DMS153 (cell line): ENCODE results near the gene NELL1.

Experiments used
- DNase-seq: peaks from one replicate; lab custom pipeline; 2025; lab: John Stamatoyannopoulos, UW

The NELL1 gene

GRCh38 chr11:20964985-20965384 is 295.6 kb downstream of the NELL1 start:
- no peak for DNase-seq

- no peak for DNase-seq
Measured at GRCh38 chr11:20966489-20966888, 297.1 kb downstream of the NELL1 start.

DNA sequence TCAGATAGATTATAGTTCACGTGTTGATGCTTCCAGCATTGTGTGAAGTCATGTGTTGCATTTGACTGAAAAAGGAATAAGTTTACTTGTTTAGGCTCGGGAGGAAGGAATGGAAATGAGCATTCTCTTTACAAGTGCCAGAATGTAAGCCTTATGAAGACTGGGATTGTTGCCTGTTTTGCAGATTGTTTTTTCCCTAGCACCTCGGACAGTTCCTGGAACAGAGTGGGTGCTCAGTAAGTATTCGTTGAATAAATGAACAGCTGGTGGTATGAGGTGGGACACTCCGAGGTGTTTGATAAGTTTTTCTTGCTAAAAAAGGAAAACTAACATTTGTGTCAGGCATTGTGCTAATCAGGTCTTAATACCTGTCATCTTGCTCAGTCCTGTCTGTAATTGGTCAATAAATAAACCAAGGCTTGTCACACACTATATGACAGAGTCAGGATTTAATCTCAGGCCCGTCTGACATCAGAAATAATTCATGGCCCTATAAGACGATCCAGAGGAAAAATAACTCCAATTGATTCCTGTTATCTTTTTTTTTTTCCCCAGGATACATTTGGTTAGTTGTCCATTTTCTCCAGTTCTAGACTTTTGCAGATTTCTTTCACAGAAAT is 304.7 kb downstream of the NELL1 start:
- DNase-seq, result no peak

GRCh38 chr11:20980736-20981135 is 311.4 kb downstream of the NELL1 start:
- DNase-seq, result no peak

GRCh38 chr11:20990447-20990846 is 321.1 kb downstream of the NELL1 start:
- DNase-seq, result no peak

DNA sequence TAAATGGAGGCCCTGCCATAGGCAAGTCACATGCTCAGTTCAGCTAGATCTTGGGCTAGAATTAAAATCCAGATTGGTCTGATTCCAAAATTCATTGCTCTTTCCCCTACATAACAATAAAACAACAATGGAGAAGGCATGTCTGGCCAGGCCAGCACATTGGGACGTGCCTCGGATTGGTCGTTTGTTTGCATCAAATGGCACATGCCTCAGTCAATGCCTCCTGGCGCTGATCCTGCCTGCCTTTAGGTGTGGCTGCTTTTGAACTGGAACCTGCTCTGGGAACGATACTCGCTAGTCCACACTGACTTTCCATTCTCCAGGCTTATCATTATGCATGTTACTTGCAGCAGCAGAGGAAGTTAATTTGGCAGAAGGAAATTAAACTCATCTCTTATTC is 322.1 kb downstream of the NELL1 start:
- DNase-seq, result no peak

- DNase-seq, result no peak
Measured at GRCh38 chr11:21007297-21007696, 337.9 kb downstream of the NELL1 start.

DNA sequence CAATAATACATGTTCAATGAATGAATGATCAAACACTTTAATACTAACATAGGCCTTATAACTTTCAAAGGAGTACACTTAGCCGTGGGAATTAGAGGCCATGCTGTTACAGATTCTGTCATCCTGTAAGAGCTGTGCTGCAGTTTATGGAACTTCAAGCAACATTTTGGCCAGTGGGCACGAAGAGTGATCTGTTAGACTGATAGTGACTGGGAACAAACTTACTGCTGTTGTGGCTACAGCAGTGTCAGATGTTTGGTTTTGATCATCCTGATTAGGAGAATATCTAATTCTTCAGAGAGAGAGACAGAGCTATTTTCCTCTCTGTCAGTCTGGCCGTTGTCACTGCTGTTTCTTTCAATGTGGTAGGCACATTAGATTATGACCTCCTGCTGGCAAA is 348.9 kb downstream of the NELL1 start:
- no peak for DNase-seq

- no peak for DNase-seq
Measured at GRCh38 chr11:21026685-21027084, 357.3 kb downstream of the NELL1 start.

- no peak for DNase-seq
Measured at GRCh38 chr11:21037850-21038249, 368.5 kb downstream of the NELL1 start.

- no peak for DNase-seq
Measured at GRCh38 chr11:21038801-21039200, 369.4 kb downstream of the NELL1 start.

GRCh38 chr11:21040630-21041029 is 371.2 kb downstream of the NELL1 start:
- DNase-seq, result no peak

GRCh38 chr11:21048626-21049025 is 379.2 kb downstream of the NELL1 start:
- DNase-seq, result no peak

DNA sequence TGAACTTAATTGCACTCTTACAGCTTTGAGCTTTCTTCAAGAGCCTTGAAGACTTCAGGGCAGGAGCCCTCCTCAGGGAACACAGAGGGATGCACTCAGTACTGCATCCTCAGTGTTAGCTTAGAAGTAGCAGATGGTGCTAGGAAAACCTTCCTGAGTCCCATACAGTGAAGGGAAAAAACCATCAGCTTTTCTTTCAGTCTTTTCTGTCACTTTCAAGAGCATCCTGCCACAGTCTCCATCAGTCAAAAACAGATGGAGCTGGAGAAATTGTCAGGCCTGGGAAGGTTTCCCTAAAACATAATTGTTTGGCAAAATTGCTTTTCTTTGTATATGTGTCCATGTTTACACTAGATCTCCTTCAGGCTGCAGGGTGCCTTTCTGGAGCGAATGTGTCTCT is 384.1 kb downstream of the NELL1 start:
- DNase-seq, result no peak

GRCh38 chr11:21056644-21057043 is 387.3 kb downstream of the NELL1 start:
- DNase-seq, result no peak

DNA sequence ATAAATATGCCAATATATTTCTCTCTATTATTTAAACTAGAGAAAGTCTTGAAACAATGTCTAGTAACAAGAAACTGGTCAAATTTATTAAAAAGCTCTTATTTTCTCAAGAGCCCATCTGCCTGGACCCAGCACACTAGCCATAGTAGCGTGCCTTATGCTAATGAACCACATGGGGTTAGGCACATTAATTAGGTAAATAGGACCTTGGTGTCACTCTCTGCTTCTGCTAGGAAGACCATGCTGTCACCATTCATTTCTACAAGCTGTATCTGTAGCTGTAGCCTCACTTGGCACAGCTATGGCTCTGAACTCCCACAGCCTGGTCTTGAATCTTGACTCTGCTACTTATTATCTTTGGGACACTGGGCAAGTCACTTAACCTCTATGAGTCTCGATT is 390.5 kb downstream of the NELL1 start:
- DNase-seq, result no peak

GRCh38 chr11:21066030-21066429 is 396.6 kb downstream of the NELL1 start:
- DNase-seq, result no peak

GRCh38 chr11:21068886-21069285 is 399.5 kb downstream of the NELL1 start:
- DNase-seq, result no peak

GRCh38 chr11:21069909-21070308 is 400.5 kb downstream of the NELL1 start:
- DNase-seq, result no peak

GRCh38 chr11:21072558-21072957 is 403.2 kb downstream of the NELL1 start:
- DNase-seq, result no peak

GRCh38 chr11:21082853-21083252 is 413.5 kb downstream of the NELL1 start:
- DNase-seq, result no peak

DNA sequence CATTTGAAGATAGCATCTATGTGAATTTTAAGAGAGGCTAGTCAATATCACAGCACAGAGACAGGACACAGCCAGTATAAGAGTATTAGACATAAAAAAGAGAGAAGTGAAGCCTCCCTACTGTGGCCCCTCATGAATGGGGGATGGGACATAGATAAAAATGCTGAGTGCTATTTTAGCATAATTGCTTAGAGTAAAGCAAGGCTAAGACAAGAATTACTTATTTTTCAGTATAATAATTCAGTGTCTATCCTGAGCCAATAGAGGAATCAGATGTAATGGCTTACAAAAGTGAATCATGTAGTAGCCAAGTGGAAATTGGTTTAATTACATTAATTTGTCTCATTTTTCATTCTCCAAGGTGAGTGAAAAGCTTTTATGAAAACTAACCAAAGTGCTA is 419.5 kb downstream of the NELL1 start:
- no peak for DNase-seq

- DNase-seq, result no peak
Measured at GRCh38 chr11:21104641-21105040, 435.3 kb downstream of the NELL1 start.

DNA sequence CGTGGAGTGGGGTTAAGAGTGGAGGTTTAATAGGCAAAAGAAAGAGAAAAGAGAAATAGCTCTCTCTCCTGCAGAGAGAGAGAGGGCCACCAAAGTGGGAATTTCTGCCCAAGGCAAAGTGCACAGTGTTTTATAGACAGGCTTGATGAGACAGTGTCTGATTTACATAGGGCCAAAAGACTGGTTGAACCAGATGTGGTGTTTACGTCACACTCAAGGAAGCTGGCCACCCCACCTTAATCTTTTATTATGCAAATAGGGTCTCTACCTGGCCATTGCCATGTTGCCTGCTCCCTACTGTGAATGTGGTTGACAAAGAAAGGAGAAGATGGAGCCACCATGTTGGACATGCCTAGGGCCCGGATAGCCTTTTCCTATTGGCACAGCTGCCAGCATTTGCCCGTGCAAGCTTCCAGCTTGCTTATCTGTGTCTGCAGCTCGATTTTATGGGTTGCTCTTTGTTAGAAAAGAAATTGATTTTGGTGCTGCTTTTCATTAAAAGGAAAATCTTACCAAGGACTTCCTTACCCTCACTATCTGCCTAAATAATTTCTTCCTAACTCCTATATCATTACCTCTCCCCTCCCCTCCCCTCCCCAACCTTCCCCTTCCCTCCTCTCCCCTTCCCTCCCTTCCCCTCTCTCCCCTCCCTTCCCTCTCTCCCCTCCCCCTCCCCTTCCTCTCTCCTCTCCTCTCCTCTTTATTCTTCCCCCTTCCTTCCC is 436.0 kb downstream of the NELL1 start:
- peak; percentile 16 for DNase-seq
